ENCODE data around the gene COL15A1.

DNA sequence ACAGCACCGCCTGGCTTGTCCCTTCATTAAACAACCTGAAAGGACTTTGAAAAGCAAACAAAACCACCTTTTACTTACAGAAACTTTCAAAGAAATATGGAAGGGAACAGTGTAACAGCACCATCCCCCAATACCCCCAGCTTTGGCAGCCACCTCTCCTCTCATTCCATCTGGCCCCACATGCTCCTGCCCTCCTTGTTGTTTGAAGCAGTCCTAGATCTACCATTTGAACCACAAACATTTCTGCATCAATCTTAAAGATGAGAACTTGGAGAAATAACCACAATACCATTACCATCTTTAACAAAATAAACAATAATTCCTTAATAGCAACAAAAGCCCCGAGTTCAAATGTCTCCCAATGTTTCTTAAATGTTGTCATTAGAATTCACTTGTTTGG is 17.8 kb upstream of the COL15A1 start:
- TF ChIP-seq CHD2 (IDR thresholded peaks at IDR 0.05; ENCODE audit: low read depth, low read length): no peak
- TF ChIP-seq RAD51 (IDR thresholded peaks at IDR 0.05; ENCODE audit: borderline replicate concordance): no peak
